Gastrocnemius medialis (tissue), 4 donors: ENCODE data around the gene SKIC8. TPM values are rescaled to one million over a fixed set of nuclear protein-coding genes. Genes with fewer than 3 reads are reported as not detected.

Source experiments
- ATAC-seq, 2 donors: fragments of 150-250 bp; one replicate each; pipeline ENCODE4 v1.9.1; 2016
- DNase-seq, 2 donors: peaks; one replicate each; pipeline ENCODE4 v3.0.0-alpha.2; 2019
- H3K27ac ChIP-seq, 4 donors: fragments of 200-600 bp; sonication (generic); 1 replicate in 1 of 4; 2 replicates in 3 of 4; pipeline ENCODE4 v1.5.1; 2016 to 2018; ENCODE audit warnings: mild to moderate bottlenecking in 2 of 4, moderate library complexity in 1 of 4
- H3K27me3 ChIP-seq, 3 donors: fragments of 200-600 bp; sonication (generic) in 2 of 3; 1 replicate in 1 of 3; 2 replicates in 2 of 3; pipeline versions ENCODE4 v1.5.1 to v1.6.0; 2016 to 2019; ENCODE audit warnings: mild to moderate bottlenecking in 1 of 3, moderate library complexity in 1 of 3
- H3K36me3 ChIP-seq, 2 donors: fragments of 200-600 bp; sonication (generic) in 1 of 2; one replicate each; pipeline ENCODE4 v1.5.1; 2017 to 2018
- H3K4me1 ChIP-seq, 2 donors: fragments of 200-600 bp; sonication (generic) in 1 of 2; one replicate each; pipeline ENCODE4 v1.5.1; 2016 to 2017; ENCODE audit warnings: mild to moderate bottlenecking in 2 of 2
- H3K4me3 ChIP-seq, 4 donors: fragments of 200-600 bp; sonication (generic) in 3 of 4; 1 replicate in 1 of 4; 2 replicates in 3 of 4; pipeline ENCODE4 v1.5.1; 2016 to 2019; ENCODE audit warnings: mild to moderate bottlenecking in 2 of 4
- H3K9me3 ChIP-seq, 3 donors: fragments of 200-600 bp; sonication (generic) in 2 of 3; 1 replicate in 1 of 3; 2 replicates in 2 of 3; pipeline ENCODE4 v1.5.1; 2016 to 2019
- CTCF ChIP-seq, 5 experiments: fragments of 450-650 bp in 3 of 5; fragments of 200-600 bp in 2 of 5; sonication (generic) in 2 of 5; IDR thresholded peaks in 4 of 5; conservative IDR thresholded peaks in 1 of 5; 1 replicate in 4 of 5; 2 replicates in 1 of 5; pipeline ENCODE4 v1.5.1; 2016 to 2019; ENCODE audit warnings: antibody characterized with exemption in 5 of 5, mild to moderate bottlenecking in 3 of 5, moderate library complexity in 3 of 5
- POLR2A ChIP-seq, 2 donors: fragments of 450-650 bp; IDR thresholded peaks; one replicate each; pipeline ENCODE4 v1.6.1; 2017; ENCODE audit warnings: antibody characterized with exemption in 2 of 2, mild to moderate bottlenecking in 2 of 2, moderate library complexity in 2 of 2
- in situ Hi-C, 4 donors: fragments of 200-750 bp; cut with MboI; loops; one replicate each; pipeline versions ENCODE4 v1.15.0 to v1.8.0; 2017; ENCODE audit warnings: low sequenced_read_pairs in 4 of 4
- intact Hi-C: fragments of 100-400 bp; cut with DNase I; formaldehyde crosslinking; loops from one replicate; pipeline ENCODE4 v1.15.1; 2023; ENCODE audit warnings: low total_unique reads
- total RNA-seq, 4 donors: library from RNA; depleted of rRNA; stranded (reverse); fragments of >200 nt; gene quantifications; one replicate each; pipeline versions ENCODE4 v1.1.0 to v1.2.3, GENCODE V29; 2016

The SKIC8 gene
- total RNA-seq, 4 donors from 2014 or later: 36.9 to 48.6 (median 42.7) TPM

GRCh38 chr15:78265752-78266224 lies 33.6 kb downstream of the SKIC8 start:
- Histone ChIP-seq H3K27ac (peak overlapping the region; percentile 90 to 96 (median 94)), H3K27me3 (no peaks in the 10 kb centered on the region), H3K4me3 (peak overlapping the region; percentile 73 to 86 (median 82)), H3K4me1 (peaks cover 35 to 40% of the 10 kb centered on the region in 2 donors), H3K36me3 (peaks cover 0 to under 1% of the 10 kb centered on the region in 2 donors), H3K9me3 (no peaks in the 10 kb centered on the region)
- ATAC-seq: peak; percentile 88 to 91
- DNase-seq: peak; percentile 79 to 88
- in situ Hi-C loops: no loop called here
- intact Hi-C loops: loop anchor here (2.0 kb wide), 2 partner anchors 33 to 261 kb away; partner anchors contain the start of gene SKIC8
- TF ChIP-seq POLR2A (IDR thresholded peaks at IDR 0.05) (peak; percentile 58 to 73), CTCF (IDR thresholded peaks at IDR 0.05 in 4 of 5, conservative IDR thresholded peaks at IDR 0.05 in 1 of 5) (no peak)

- TF ChIP-seq POLR2A (IDR thresholded peaks at IDR 0.05) (no peak), CTCF (IDR thresholded peaks at IDR 0.05 in 4 of 5, conservative IDR thresholded peaks at IDR 0.05 in 1 of 5) (peak in 1 of 5 experiments; percentile 6)
- Histone ChIP-seq H3K4me1 (peaks cover 35 to 40% of the 10 kb centered on the region in 2 donors), H3K9me3 (no peaks in the 10 kb centered on the region), H3K4me3 (peak overlapping the region; percentile 73 to 86 (median 82)), H3K36me3 (no peaks in the 10 kb centered on the region), H3K27me3 (no peaks in the 10 kb centered on the region), H3K27ac (peak overlapping the region; percentile 90 to 96 (median 94))
- in situ Hi-C loops: no loop called here
- peak; percentile 15 to 23 for ATAC-seq
- peak in 1 of 2 donors; percentile 32 for DNase-seq
- intact Hi-C loops: loop anchor here (2.0 kb wide), 2 partner anchors 34 to 260 kb away; partner anchors contain the start of gene SKIC8
These were observed 34.3 kb downstream of the SKIC8 start for GRCh38 chr15:78265137-78265460.

- intact Hi-C loops (loop anchor here (2.0 kb wide), 2 partner anchors 34 to 260 kb away; partner anchors contain the start of gene SKIC8), in situ Hi-C loops (no loop called here)
- H3K27me3 ChIP-seq: no peaks in the 10 kb centered on the region
- TF ChIP-seq POLR2A (IDR thresholded peaks at IDR 0.05) (peak; percentile 39 to 46), CTCF (IDR thresholded peaks at IDR 0.05 in 4 of 5, conservative IDR thresholded peaks at IDR 0.05 in 1 of 5) (peak in 2 of 5 experiments; percentile 24 to 27)
- peak; percentile 25 to 30 for ATAC-seq
- no peaks in the 10 kb centered on the region for H3K36me3 ChIP-seq
- H3K27ac ChIP-seq: peak within 1 kb of the TSS; percentile 90 to 96 (median 94)
- peaks cover 35 to 40% of the 10 kb centered on the region in 2 donors for H3K4me1 ChIP-seq
- H3K4me3 ChIP-seq: peak within 1 kb of the TSS; percentile 73 to 86 (median 82)
- peak; percentile 27 to 72 for DNase-seq
- no peaks in the 10 kb centered on the region for H3K9me3 ChIP-seq
These were observed 34.9 kb downstream of the SKIC8 start, which contains the start of gene DNAJA4 for GRCh38 chr15:78264304-78265136. Gene DNAJA4, plus strand, starts transcription at chr15:78264562. Its CDS starts 202 bp downstream, at chr15:78264764.

DNA sequence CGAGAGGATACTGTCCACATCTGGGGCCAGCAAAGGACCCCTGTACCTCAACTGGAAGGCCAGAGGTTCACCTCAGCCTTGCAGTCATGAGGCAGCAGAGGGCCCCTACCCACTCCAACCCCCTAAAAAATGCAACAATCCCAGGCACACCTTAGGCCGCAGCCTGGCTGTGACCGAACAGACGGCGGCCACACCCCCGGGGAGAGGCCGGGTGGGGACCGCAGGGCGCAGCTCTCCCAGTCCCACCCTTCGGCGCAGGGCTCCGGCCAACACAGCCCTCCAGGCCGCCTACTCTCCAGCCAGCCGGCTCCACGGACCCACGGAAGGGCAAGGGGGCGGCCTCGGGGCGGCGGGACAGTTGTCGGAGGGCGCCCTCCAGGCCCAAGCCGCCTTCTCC lies 35.5 kb downstream of the SKIC8 start:
- DNase-seq (no peak), ATAC-seq (no peak)
- intact Hi-C loops (loop anchor here (2.0 kb wide), 2 partner anchors 35 to 259 kb away; partner anchors contain the start of gene SKIC8), in situ Hi-C loops (no loop called here)
- no peaks in the 10 kb centered on the region for H3K9me3 ChIP-seq
- H3K4me3 ChIP-seq: peak overlapping the region; percentile 73 to 86 (median 82)
- H3K27me3 ChIP-seq: no peaks in the 10 kb centered on the region
- H3K4me1 ChIP-seq: peaks cover 35 to 37% of the 10 kb centered on the region in 2 donors
- no peaks in the 10 kb centered on the region for H3K36me3 ChIP-seq
- TF ChIP-seq CTCF (IDR thresholded peaks at IDR 0.05 in 4 of 5, conservative IDR thresholded peaks at IDR 0.05 in 1 of 5) (no peak), POLR2A (IDR thresholded peaks at IDR 0.05) (no peak)
- H3K27ac ChIP-seq: peak overlapping the region; percentile 90 to 96 (median 94)
